Renal pelvis (tissue), 4 donors: ENCODE measurements around the gene ARHGEF1. TPM values are rescaled to one million over a fixed set of nuclear protein-coding genes. Genes with fewer than 3 reads are reported as not detected.
"Not testable (repeated sequence)": the region's sequence is repeated elsewhere in the genome, so short reads cannot be mapped to it uniquely, and the experiment has no call there.

Experiments
- DNase-seq: peaks from one replicate; pipeline ENCODE4 v3.0.0-alpha.2; 2013
- polyA plus RNA-seq, 3 donors: library from polyadenylated mRNA; unstranded; fragments of 120-200 nt; gene quantifications; one replicate each; pipeline ENCODE4 v1.2.1, GENCODE V29; 2013; ENCODE audit not compliant: insufficient read length in 3 of 3

ARHGEF1 gene
- polyA plus RNA-seq, 3 donors, result 51.4 to 61.0 (median 54.1) TPM

DNA sequence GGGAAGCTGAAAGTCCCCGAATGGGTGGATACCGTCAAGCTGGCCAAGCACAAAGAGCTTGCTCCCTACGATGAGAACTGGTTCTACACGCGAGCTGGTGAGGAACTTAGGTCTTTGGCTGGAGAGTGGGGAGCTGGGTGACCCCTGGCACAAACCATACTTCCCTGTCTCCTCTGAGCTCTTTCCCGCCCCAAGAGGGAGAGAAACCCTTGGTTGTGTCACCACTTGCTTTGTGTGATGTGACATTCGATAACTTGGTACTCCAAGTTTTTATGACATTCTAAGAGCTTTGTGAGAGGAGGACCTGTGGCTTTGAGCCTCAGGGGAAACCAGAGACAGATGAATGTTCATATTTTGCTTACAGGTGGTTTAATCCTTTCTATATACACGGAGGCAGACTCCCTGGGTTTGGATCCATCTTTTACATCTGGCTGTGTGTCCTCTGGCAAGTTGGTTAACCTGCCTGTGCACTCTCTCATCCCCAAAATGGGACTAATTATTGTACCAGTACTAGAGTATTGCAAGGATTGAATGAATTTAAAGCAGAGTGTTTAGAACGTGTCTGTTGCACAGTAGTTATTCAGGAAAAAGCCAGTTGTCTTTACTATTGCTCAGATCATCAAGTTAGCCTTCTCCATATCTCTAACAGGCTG is 21.7 kb upstream of the ARHGEF1 start:
- DNase-seq, result no peak

DNA sequence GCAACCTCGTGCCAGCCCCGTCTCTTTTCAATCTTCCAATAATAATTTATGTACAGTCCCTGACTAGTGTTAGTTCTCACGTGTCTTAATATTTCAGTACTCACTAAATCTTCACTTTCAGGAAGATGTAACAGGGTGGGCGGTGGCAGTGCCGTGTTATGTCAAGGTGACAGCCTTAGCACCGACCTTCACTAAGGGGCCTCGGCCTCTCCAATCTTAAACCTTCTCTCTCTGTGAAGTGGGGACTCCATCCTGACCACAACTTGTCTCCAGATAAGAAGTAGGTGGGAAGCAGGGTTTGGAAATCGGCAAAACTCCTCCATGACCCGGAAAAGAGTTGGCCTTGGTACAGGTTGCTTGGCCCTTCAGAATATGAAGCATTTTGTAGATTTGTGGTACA is 21.1 kb upstream of the ARHGEF1 start:
- no peak for DNase-seq

DNA sequence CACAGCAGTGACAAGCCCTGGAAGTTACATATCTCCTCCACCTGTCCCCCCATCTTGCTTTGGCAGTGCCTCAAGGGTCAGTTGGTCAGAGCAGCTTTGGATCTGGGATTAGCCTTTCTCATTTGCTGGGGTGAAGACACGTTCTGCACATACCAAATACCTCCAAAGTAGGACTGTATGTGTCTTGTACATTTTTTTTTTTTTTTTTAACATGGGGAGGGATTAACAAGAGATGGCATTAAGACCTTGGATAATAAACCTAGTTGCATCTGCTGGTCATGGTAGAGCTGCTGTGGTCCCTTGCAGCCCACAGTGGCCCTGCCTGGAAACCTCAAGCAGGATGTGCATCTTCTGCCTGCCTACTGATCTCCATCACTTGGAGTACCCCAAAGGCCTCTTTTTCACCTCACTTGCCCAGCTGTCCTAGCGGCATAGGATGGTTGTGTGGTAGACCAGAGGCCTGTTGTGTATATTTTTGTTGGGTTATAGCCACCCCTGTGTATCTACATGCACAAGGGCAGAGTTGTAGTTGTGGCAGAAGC is 20.5 kb upstream of the ARHGEF1 start:
- no peak for DNase-seq

DNA sequence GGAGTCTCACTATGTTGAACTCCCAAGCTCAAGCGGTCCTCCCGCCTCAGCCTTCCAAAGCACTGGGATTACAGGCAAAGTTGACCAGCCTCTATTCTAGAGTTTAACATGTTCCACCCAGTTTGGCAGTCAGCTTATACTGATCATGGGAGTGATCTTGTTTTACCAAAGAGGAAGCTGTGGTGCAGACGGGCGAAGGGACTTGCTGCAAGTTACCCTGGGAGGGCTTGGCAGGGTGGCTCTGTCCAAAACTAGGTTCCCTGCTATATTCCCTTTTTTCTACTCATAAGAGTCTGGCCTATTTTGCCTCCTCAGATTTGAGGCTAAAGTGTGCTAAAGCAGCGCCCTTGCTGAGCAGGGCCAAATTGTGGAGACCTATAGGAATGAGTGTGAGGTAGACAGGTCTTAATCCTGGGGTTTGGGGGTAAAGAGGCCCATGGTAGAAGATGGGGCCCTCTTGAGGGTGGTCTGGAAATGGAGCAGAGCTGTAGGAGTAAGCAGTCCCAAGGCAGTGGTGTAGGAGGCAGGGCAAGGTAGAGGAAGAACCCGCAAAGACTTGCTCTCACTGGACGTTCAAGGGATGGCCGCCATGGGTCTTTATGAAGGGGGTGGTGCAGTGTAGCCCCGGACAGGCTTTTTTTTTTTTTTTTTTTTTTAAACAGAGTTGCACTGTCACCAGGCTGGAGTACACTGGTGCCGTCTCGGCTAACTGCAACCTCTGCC is 19.6 kb upstream of the ARHGEF1 start:
- no peak for DNase-seq

DNA sequence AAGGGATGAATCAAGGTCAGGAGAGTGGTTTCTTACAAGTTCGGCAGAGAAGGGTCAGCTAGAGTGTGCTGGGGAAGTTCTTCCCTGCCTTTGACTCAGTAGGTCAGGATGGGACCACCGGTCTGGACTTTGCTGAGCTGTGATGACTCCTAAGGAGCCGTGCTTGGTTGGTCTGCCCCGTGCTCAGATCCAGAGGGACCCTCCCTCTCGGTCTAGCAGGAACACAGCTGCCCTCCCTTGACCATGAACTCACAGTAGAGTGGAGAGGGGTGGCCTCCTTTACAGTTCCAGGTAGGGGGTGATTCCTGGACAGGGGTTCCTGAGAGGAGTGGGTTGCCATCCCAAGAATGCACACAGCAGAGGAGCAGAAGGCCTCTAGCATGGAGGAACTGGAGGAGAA is 18.6 kb upstream of the ARHGEF1 start:
- no peak for DNase-seq

DNA sequence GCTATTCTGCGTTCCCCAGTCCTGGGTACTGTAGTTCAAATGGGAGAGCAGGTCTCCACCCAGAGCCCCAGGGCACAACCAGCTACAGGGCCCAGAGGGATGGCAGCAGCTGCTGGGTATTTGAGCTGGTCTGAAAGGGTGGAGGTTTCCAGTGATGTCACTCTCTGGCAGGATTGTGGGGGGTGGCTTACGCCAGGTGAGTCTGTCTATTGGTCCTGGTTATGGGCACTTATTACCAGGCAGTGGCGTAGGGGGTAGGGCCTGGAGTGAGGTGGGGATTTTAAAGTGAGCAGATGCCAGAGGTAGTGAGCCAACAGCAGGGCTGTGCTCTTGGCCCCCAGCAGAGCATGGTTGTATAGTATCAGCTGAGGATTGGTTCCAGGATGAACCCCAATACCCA is 16.7 kb upstream of the ARHGEF1 start:
- no peak for DNase-seq

DNA sequence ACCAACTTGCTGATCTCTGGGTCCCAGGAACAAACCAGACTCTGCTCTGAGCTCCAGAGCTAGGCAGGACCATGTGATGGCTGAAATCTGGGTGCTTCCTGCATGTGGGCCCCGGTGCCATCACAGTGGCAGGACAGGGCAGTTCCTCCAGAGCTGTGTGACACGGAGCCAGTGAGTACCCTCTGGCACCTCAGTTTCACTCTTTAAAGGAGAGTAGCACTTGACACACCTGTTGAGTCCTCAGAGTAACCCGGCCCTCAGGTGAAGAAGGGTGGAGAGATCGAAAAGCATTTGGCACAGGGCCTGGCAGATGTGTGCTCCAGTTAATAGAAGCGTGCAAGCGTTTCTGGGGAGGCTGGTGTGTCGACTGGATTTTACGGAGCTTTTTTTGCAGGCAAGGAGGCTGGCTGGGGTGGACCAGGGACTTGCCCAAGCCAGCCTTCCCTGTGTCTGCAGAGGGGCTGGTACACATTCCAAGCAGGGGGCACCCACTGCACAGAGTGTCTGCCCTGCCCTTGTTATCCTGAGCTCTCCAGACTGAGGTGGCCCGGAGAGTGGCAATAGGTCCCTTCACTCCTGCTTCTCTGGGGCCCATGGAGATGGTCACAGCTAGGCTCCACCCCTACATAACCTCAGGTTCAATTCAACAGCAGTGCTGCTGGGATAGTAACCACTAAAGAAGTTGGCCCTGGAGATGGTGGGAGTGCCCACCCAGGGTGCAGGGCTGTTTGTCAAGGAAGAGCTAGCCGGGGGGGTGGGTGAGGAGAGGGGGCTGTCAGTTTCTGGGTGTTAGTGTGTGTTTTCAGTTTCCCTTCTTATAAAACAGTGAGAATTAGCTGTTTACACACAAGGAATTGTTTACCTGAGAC is 14.6 kb upstream of the ARHGEF1 start:
- no peak for DNase-seq

DNA sequence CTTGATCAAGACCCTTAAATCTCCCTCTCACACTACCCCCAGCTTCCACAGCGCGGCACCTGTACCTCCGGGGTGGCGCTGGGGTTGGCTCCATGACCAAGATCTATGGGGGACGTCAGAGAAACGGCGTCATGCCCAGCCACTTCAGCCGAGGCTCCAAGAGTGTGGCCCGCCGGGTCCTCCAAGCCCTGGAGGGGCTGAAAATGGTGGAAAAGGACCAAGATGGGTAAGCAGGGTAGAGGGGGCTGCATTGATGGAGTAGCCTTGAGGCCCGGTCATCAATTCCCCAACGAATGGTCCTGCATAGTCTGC is 14.0 kb upstream of the ARHGEF1 start:
- DNase-seq, result no peak

DNA sequence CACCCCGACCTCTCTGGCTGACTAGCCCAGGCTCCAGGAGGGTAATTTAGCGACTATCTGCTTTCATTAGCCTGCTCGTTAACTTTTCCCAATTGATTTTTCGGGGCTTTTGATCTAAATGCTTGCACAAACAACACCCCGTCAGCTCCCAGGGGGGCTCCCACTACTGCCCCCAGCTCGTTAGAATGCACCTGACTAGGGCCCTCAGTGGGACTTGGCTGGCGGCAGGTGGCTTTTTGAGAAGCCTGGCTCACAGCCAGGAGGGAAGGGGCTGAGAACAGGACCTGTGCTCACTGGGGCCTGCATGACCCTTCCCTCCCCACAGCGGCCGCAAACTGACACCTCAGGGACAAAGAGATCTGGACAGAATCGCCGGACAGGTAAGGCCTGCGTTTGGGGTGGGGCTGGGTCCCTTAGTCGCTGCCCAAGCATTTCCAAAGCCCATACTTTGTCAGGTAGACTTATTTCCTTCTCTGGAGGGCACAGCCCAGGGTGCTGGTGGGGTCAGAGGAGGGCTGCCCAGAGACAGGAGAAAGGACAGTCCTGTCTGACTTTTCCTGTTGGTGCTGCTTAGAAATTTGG is 13.5 kb upstream of the ARHGEF1 start:
- no peak for DNase-seq

DNA sequence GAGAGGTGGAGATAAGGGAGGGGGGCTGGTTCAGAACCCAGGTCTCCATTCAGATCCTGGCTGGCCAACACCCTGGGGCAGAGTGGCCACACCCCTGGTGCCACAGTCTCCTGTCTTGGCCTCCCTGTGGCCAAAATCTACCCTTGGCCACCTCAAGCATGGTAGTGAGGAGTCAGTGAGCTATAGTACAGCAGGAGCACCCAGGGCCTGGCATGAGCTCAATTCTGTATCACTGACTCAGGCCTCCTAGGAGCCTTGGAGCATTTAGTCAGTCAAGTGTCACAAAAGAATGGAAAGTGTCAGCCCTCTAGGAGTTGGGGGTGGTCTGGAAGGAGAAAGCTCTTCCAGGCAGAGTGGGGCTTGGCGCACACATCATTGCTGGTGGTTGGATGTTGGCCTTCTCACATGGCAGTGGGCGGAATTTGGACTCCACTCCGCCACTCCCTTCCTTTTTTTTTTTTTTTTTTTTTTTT is 12.5 kb upstream of the ARHGEF1 start:
- no peak for DNase-seq

DNA sequence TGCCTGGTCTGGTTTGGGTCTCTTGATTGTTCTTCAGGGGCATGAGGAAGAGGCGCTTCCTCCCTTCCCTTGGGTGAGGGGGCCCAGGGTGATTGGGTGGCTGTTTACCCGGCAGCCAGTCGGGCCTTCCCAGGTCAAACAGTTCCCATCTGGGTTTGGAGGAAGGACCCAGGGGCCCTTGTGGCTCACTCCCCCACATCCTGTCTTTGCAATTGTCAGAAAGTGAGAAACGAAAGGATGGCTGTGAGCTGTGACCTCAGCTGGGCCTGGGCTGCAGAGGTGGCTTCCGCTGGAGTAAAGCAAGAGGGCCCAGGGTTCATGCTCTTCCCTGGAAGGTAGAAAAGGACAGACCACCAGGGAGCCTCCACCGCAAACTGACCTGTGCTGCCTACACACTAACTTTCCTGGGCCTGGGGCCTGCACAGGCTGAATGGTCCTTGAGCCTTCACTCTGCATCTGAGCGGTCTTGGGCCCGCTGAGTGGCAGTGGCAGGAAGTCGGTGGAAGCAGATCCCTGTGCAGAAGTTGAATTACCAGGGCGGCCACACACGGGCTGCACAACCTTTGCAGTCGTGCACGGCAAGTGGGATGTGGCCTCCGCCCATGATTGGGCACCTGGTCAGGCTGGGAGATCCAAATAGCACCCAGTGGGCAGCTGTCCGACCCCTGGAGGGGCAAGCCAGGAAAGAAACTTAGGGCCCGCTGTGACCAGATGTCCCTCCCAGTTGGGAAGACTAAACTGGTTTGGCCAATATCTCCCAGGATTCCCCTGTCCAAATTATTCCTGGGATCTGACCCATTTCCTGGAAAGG is 11.2 kb upstream of the ARHGEF1 start:
- no peak for DNase-seq

DNA sequence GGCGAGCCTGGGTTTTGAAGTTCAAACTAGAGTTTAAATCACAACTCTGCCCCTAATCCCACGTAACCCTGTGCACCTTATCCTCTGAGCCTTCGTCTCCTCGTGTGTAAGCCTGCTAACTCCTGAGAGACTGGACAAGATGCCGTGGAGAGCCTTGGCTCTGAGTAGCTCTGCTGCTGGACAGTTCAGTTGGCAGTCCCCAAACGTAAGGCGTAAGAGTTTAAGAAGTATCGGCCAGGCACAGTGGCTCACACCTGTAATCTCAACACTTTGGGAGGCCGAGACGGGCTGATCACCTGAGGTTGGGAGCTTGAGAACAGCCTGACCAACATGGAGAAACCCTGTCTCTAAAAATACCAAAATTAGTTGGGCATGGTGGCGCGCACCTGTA is 10.6 kb upstream of the ARHGEF1 start:
- DNase-seq, result no peak

DNA sequence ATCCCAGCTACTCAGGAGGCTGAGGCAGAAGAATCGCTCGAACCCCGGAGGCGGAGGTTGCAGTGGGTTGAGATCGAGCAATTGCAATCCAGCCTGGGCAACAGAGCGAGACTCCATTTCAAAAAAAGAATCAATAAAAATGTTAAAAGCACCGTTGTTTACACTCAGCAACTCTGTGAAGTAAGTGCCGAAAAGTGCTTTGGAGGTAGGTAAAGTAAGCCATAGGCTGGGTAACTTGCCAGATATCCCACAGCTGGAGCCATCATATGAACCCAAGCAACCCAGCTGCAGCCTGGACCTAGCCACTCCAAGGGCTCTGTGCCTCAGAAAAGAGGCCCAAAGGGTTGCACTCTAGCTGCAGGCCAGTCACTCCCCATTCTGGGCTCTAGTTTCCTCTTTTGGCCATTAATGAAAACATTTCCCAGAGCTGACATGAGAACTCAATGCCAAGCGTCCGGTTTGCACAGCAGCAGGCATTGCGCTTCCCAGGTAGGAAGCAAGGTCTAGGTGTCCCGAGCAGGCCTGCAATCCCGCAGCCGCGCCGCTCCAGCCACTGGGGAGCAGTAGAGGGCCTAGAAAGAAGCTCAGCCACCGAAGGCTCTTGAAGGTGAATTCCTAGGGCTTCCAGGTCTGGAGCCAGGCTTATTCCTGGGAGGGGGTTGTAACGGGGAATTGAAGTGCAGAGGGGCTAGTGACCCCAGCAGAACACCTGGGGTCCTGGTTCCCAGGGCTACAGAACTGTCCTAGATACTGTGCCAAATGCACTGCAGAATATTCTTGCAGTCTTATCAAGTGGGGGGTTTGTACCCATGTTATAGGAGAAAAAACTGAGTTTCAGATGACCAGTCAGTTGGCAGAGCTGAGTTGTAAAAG is 10.0 kb upstream of the ARHGEF1 start:
- DNase-seq, result peak; percentile 59

DNA sequence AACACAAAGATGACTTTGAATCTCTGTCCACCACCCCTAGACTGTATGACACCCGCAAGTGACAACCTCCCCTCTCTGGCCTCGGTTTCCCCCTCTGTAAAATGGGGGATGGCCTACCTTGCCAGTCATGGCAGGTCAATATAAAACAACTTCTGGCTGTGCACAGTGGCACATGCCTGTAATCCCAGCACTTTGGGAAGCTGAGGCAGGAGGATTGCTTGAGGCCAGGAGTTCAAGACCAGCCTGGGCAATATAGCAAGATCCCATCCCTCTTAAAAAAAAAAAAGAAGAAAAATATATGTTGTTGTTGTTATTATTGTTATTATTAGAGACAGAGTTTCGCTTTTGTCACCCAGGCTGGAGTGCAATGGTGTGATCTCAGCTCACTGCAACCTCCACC is 7.0 kb upstream of the ARHGEF1 start:
- DNase-seq, result not testable (repeated sequence)

DNA sequence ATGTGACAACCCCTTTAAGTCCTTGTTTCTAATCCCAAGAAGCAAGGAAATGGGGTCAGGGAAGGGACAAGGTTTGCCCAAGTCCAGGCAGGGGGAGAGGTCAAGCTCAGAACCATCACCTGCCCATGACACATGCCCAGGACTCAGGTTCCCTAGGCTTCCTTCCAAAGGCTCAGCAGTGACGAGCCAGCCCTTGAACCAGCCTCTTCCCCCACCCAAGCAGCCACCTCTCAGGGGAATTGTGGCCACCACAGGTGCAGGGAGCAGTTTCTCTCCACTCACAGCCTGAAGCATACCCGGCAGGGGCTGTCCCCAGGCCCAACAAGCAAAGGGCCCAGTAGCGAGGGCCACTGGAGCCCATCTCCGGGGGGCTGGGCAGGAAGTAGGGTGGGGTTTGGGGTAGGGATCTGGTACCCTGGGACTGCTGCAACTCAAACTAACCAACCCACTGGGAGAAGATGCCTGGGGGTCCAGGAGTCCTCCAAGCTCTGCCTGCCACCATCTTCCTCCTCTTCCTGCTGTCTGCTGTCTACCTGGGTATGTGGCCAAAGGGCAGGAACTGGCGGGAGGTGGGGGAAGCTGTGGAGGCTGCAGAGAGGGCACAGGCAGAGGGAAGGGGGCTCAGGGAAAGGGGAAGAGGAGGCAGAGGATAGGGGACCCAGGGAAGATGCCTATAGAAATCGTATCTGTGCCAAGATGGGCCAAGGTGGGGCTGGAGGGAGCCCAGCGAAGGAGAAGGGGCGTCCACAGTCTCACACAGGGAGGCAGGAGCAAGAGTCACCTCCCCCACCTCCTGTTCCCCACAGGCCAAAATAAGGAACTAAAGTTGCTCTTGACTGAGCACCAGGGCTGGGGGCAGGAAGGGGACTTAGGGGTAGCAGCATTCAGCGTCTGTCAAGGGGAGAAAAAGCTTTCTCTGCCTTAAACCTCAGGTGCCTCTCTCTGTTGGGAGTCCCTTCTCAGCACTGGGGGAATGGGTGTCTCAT is 5.8 kb upstream of the ARHGEF1 start, which contains the start of gene CD79A:
Gene CD79A (plus strand): TSS at position 433 of the 986 bp plus-strand sequence. CDS start 26 bp downstream, at position 459.
- no peak for DNase-seq

DNA sequence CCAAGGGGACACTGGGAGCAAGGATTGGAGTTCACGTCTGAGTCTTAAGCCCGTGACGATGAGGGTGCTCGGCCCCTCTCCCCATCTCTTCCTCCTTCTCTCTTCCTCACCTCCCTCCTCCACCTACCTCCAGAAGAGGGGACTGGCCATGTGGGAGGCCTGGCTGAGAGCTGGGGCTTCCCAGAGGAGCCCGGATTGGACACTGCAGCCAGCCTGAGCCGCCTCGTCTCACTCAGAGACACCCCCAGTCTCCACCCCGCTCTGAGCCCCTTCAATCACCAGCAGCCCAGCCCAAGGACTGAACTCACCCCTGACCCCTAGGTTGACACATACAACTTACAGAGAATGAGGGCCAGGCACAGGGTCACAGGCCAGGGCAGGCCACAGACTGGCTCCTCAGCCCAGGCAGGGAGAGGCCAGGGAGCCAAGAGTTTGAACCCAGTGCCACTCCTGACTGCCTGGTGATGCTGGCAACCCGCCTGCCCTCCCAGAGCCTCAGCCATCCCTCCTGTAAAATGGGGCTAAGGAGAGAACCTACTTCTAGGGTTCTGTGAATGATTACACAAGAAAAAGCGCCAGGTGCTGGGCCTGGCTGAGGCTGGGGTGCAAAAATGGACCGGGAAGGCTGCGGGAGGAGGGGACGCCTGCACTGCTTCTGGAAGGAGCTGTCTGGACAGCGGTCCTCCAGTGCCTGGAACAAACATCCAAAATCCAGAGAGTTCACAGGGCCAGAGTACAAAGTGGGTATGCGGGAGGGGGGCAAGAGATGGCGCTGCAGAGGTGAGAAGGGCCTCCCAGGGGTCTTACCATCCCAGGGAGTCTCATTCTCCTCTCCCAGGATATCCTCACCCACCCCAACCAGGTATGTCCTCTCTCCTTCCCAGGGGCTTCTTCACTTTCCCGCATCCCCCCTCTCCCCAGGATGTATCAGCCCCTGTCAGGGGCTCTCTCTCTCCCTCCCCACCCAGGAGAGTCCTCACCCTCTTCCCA is 4.8 kb upstream of the ARHGEF1 start:
- no peak for DNase-seq

DNA sequence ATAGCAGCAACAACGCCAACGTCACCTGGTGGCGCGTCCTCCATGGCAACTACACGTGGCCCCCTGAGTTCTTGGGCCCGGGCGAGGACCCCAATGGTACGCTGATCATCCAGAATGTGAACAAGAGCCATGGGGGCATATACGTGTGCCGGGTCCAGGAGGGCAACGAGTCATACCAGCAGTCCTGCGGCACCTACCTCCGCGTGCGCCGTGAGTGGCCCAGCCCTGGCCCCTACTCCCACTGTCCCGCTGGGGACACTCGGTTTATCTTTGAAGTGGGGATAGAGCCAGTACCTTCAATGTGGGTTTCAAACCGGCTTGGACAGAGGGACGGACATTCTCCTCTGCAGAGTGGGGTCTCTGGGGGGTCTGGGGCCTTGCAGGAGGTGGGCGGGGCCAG is 3.9 kb upstream of the ARHGEF1 start:
- no peak for DNase-seq
